ENCODE data around the gene PARM1.

- TF ChIP-seq CTCF (IDR thresholded peaks at IDR 0.05; ENCODE audit: low read depth, low read length), result no peak
- TF ChIP-seq EZH2phosphoT487 (IDR thresholded peaks at IDR 0.05; ENCODE audit: low read depth), result no peak
Observed at GRCh38 chr4:74962584-74962983, 29.7 kb downstream of the PARM1 start.

Data from OCI-LY3 (cell line).